Glutamatergic neuron (in vitro differentiated cells): ENCODE data around the gene CCM2. TPM values are rescaled to one million over a fixed set of nuclear protein-coding genes. Genes with fewer than 3 reads are reported as not detected.

Experiments
- DNase-seq: peaks from one replicate; pipeline ENCODE4 v3.0.0; 2022
- H3K27ac Mint-ChIP-seq: one replicate; pipeline ENCODE4 v1.8.0; 2020; ENCODE audit warnings: mild to moderate bottlenecking, mixed read lengths, inconsistent platforms; ENCODE audit not compliant: unreplicated experiment
- H3K27me3 Mint-ChIP-seq: one replicate; pipeline ENCODE4 v1.8.0; 2020; ENCODE audit warnings: mild to moderate bottlenecking, moderate library complexity, mixed read lengths, inconsistent platforms; ENCODE audit not compliant: unreplicated experiment
- H3K36me3 Mint-ChIP-seq: one replicate; pipeline ENCODE4 v1.8.0; 2020; ENCODE audit warnings: mild to moderate bottlenecking, mixed read lengths, inconsistent platforms; ENCODE audit not compliant: unreplicated experiment
- H3K4me1 Mint-ChIP-seq: one replicate; pipeline ENCODE4 v1.8.0; 2020; ENCODE audit warnings: mild to moderate bottlenecking, low read depth, mixed read lengths, inconsistent platforms; ENCODE audit not compliant: unreplicated experiment
- H3K4me3 Mint-ChIP-seq: one replicate; pipeline ENCODE4 v1.8.0; 2020; ENCODE audit warnings: mild to moderate bottlenecking, mixed read lengths, inconsistent platforms; ENCODE audit not compliant: unreplicated experiment
- H3K9me3 Mint-ChIP-seq: one replicate; pipeline ENCODE4 v1.8.0; 2020; ENCODE audit warnings: mild to moderate bottlenecking, moderate library complexity, mixed read lengths, inconsistent platforms; ENCODE audit not compliant: unreplicated experiment
- CTCF ChIP-seq: fragments of 200-600 bp; sonication (generic); IDR thresholded peaks from one replicate; pipeline ENCODE4 v1.5.0; 2021; ENCODE audit not compliant: partially characterized antibody, unreplicated experiment
- total RNA-seq: library from RNA; stranded (reverse); fragmentation: NEBNext Ultra II Directional; extraction: Animal tissue kit (Norgen Biotek cat#: 25700); gene quantifications from one replicate; pipeline ENCODE4 v1.2.1, GENCODE V29; 2021; ENCODE audit not compliant: unreplicated experiment

Gene CCM2
- total RNA-seq, 1 donor from 2014 or later = 92.6 TPM

- TF ChIP-seq CTCF = no peak
- Mint-ChIP-seq H3K4me3 (peak overlapping the region; percentile 92), H3K27me3 (peaks cover 12% of the 10 kb centered on the region), H3K27ac (peak overlapping the region; percentile 89), H3K4me1 (peaks cover 12% of the 10 kb centered on the region), H3K9me3 (peaks cover 9% of the 10 kb centered on the region), H3K36me3 (no peaks in the 10 kb centered on the region)
- no peak for DNase-seq
Measured at GRCh38 chr7:45001826-45002225, 1.8 kb downstream of the CCM2 start.

GRCh38 chr7:45003789-45004188, 3.8 kb downstream of the CCM2 start:
- peaks cover 13% of the 10 kb centered on the region for H3K4me1 Mint-ChIP-seq
- no peak overlapping the region for H3K4me3 Mint-ChIP-seq
- no peak overlapping the region for H3K27ac Mint-ChIP-seq
- DNase-seq = no peak
- peaks cover 14% of the 10 kb centered on the region for H3K27me3 Mint-ChIP-seq
- peaks cover 4% of the 10 kb centered on the region for H3K36me3 Mint-ChIP-seq
- no peak for TF ChIP-seq CTCF
- H3K9me3 Mint-ChIP-seq = peaks cover 7% of the 10 kb centered on the region

GRCh38 chr7:45007106-45007505, 7.1 kb downstream of the CCM2 start:
- Mint-ChIP-seq H3K4me1 (peaks cover 5% of the 10 kb centered on the region), H3K4me3 (no peak overlapping the region), H3K36me3 (peaks cover 4% of the 10 kb centered on the region), H3K27me3 (peaks cover 3% of the 10 kb centered on the region), H3K9me3 (no peaks in the 10 kb centered on the region), H3K27ac (peak overlapping the region; percentile 40)
- no peak for DNase-seq
- no peak for TF ChIP-seq CTCF

- TF ChIP-seq CTCF = no peak
- no peaks in the 10 kb centered on the region for H3K9me3 Mint-ChIP-seq
- H3K27ac Mint-ChIP-seq = peak overlapping the region; percentile 40
- peaks cover 4% of the 10 kb centered on the region for H3K36me3 Mint-ChIP-seq
- no peak overlapping the region for H3K4me3 Mint-ChIP-seq
- H3K4me1 Mint-ChIP-seq = peaks cover 5% of the 10 kb centered on the region
- H3K27me3 Mint-ChIP-seq = peaks cover 3% of the 10 kb centered on the region
- no peak for DNase-seq
Measured at GRCh38 chr7:45007571-45008328, 7.7 kb downstream of the CCM2 start.

- DNase-seq = no peak
- peaks cover 4% of the 10 kb centered on the region for H3K9me3 Mint-ChIP-seq
- H3K27me3 Mint-ChIP-seq = peaks cover 3% of the 10 kb centered on the region
- H3K4me1 Mint-ChIP-seq = no peaks in the 10 kb centered on the region
- no peak overlapping the region for H3K27ac Mint-ChIP-seq
- H3K36me3 Mint-ChIP-seq = no peaks in the 10 kb centered on the region
- TF ChIP-seq CTCF = no peak
- H3K4me3 Mint-ChIP-seq = no peak overlapping the region
Measured at GRCh38 chr7:45013465-45013967, 13.5 kb downstream of the CCM2 start.
